Measurements from ENCODE around the gene ARMC2. TPM values are rescaled to one million over a fixed set of nuclear protein-coding genes. Genes with fewer than 3 reads are reported as not detected.

The ARMC2 gene
- total RNA-seq, 1 experiment from 2014 or later = 12.6 TPM

GRCh38 chr6:108915258-108915657, 67.0 kb downstream of the ARMC2 start:
- Histone ChIP-seq H3K36me3 (ENCODE audit: insufficient read depth, low read length, poor library complexity, severe bottlenecking) (no peaks in the 10 kb centered on the region), H3K27ac (ENCODE audit: low read depth, low read length, poor library complexity, severe bottlenecking) (no peak overlapping the region), H3K4me1 (ENCODE audit: insufficient read depth, low read length, poor library complexity, severe bottlenecking) (no peaks in the 10 kb centered on the region), H3K27me3 (replicated peaks; ENCODE audit: insufficient read depth, low read depth, low read length, poor library complexity) (no peaks in the 10 kb centered on the region), H3K4me3 (ENCODE audit: low read depth, low read length, poor library complexity, severe bottlenecking) (no peak overlapping the region), H3K9me3 (ENCODE audit: low read depth, low read length, poor library complexity, severe bottlenecking) (no peaks in the 10 kb centered on the region)
- no peak for TF ChIP-seq EZH2 (IDR thresholded peaks at IDR 0.05; ENCODE audit: borderline replicate concordance, low read depth, low read length, poor library complexity, severe bottlenecking)
- TF ChIP-seq, protein P1, sequence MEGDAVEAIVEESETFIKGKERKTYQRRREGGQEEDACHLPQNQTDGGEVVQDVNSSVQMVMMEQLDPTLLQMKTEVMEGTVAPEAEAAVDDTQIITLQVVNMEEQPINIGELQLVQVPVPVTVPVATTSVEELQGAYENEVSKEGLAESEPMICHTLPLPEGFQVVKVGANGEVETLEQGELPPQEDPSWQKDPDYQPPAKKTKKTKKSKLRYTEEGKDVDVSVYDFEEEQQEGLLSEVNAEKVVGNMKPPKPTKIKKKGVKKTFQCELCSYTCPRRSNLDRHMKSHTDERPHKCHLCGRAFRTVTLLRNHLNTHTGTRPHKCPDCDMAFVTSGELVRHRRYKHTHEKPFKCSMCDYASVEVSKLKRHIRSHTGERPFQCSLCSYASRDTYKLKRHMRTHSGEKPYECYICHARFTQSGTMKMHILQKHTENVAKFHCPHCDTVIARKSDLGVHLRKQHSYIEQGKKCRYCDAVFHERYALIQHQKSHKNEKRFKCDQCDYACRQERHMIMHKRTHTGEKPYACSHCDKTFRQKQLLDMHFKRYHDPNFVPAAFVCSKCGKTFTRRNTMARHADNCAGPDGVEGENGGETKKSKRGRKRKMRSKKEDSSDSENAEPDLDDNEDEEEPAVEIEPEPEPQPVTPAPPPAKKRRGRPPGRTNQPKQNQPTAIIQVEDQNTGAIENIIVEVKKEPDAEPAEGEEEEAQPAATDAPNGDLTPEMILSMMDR (conservative IDR thresholded peaks at IDR 0.05; ENCODE audit: low read depth, low read length) = no peak
- DNase-seq (ENCODE audit: low spot score) = no peak
- ChIA-PET CTCF (no interaction called here), POLR2A (ENCODE audit: low non-redundant PET) (no interaction called here)
- BruUV-seq (replicated peaks) = no TSS peak
- intact Hi-C loops (cut with micrococcal nuclease; ENCODE audit: unreplicated experiment) = no loop called here

GRCh38 chr6:108916026-108916686, 67.9 kb downstream of the ARMC2 start:
- Histone ChIP-seq H3K27me3 (replicated peaks; ENCODE audit: insufficient read depth, low read depth, low read length, poor library complexity) (no peaks in the 10 kb centered on the region), H3K4me3 (ENCODE audit: low read depth, low read length, poor library complexity, severe bottlenecking) (no peak overlapping the region), H3K4me1 (ENCODE audit: insufficient read depth, low read length, poor library complexity, severe bottlenecking) (no peaks in the 10 kb centered on the region), H3K27ac (ENCODE audit: low read depth, low read length, poor library complexity, severe bottlenecking) (no peak overlapping the region), H3K36me3 (ENCODE audit: insufficient read depth, low read length, poor library complexity, severe bottlenecking) (no peaks in the 10 kb centered on the region), H3K9me3 (ENCODE audit: low read depth, low read length, poor library complexity, severe bottlenecking) (no peaks in the 10 kb centered on the region)
- BruUV-seq (replicated peaks) = no TSS peak
- intact Hi-C loops (cut with micrococcal nuclease; ENCODE audit: unreplicated experiment) = no loop called here
- no peak for TF ChIP-seq EZH2 (IDR thresholded peaks at IDR 0.05; ENCODE audit: borderline replicate concordance, low read depth, low read length, poor library complexity, severe bottlenecking)
- TF ChIP-seq, protein P1 (conservative IDR thresholded peaks at IDR 0.05; ENCODE audit: low read depth, low read length) = no peak
- no peak for DNase-seq (ENCODE audit: low spot score)
- ChIA-PET POLR2A (ENCODE audit: low non-redundant PET) (interaction anchor here (0.6 kb wide), 1 partner anchor 8 kb away, joined by 3 read pairs; no protein-coding TSS in a partner anchor), CTCF (no interaction called here)

DNA sequence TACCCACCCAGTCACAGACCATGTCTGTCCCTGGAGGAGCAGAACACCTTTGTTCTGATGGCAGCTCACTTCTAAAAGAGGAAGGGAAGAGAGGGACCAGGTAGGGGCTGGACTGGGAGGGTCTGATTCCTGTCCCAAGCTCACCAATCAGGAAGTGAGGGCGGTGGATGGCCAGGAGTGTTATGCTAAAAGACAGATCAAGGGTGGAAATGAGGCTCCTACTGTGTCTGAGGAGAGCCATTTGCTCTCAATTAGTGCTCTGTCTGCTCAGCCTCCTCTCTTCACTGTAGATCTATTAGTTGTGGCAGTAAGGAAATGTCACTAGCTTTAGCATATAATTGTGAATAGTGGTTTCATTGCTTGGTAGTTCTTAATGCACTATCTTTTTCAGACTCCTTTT, 72.5 kb downstream of the ARMC2 start:
- H3K4me3 ChIP-seq (ENCODE audit: low read depth, low read length, poor library complexity, severe bottlenecking) = no peak overlapping the region
- no peak for DNase-seq (ENCODE audit: low spot score)
- H3K27ac ChIP-seq (ENCODE audit: low read depth, low read length, poor library complexity, severe bottlenecking) = no peak overlapping the region
- no peaks in the 10 kb centered on the region for H3K36me3 ChIP-seq (ENCODE audit: insufficient read depth, low read length, poor library complexity, severe bottlenecking)
- no TSS peak for BruUV-seq (replicated peaks)
- H3K4me1 ChIP-seq (ENCODE audit: insufficient read depth, low read length, poor library complexity, severe bottlenecking) = no peaks in the 10 kb centered on the region
- intact Hi-C loops (cut with micrococcal nuclease; ENCODE audit: unreplicated experiment) = no loop called here
- ChIA-PET CTCF (interaction anchor here (0.6 kb wide), 1 partner anchor 174 kb away, joined by 4 read pairs; the partner anchor contains the start of gene SESN1), POLR2A (ENCODE audit: low non-redundant PET) (no interaction called here)
- no peaks in the 10 kb centered on the region for H3K27me3 ChIP-seq (replicated peaks; ENCODE audit: insufficient read depth, low read depth, low read length, poor library complexity)
- TF ChIP-seq, protein P1 (conservative IDR thresholded peaks at IDR 0.05; ENCODE audit: low read depth, low read length) = no peak
- no peak for TF ChIP-seq EZH2 (IDR thresholded peaks at IDR 0.05; ENCODE audit: borderline replicate concordance, low read depth, low read length, poor library complexity, severe bottlenecking)
- H3K9me3 ChIP-seq (ENCODE audit: low read depth, low read length, poor library complexity, severe bottlenecking) = no peaks in the 10 kb centered on the region
